GM12878 (cell line): Measurements from ENCODE around the gene NDE1.

Experiments used
- BCL11A ChIP-seq: IDR thresholded peaks from 2 replicates; pipeline ENCODE4 v1.6.1; 2011; ENCODE audit warnings: low read depth, low read length
- EZH2 ChIP-seq: IDR thresholded peaks from 2 replicates; pipeline ENCODE4 v1.6.1; 2012; ENCODE audit warnings: low read depth, mild to moderate bottlenecking, control low read depth, inconsistent platforms, low read length, borderline replicate concordance; ENCODE audit not compliant: control insufficient read depth
- MYC ChIP-seq: IDR thresholded peaks from 2 replicates; pipeline ENCODE4 v1.6.1; 2011; ENCODE audit warnings: mild to moderate bottlenecking, low read length, moderate library complexity, inconsistent platforms; ENCODE audit not compliant: insufficient read depth, insufficient replicate concordance, insufficient read length, severe bottlenecking
- NR2C1 ChIP-seq: fragments of 450-650 bp; IDR thresholded peaks from 2 replicates; pipeline ENCODE4 v1.6.1; 2017; ENCODE audit warnings: antibody characterized with exemption, mild to moderate bottlenecking, moderate library complexity
- POLR2A ChIP-seq: IDR thresholded peaks from 2 replicates; pipeline ENCODE4 v1.6.1; 2011; ENCODE audit warnings: low read depth, mild to moderate bottlenecking, low read length
- TCF12 ChIP-seq: IDR thresholded peaks from 2 replicates; pipeline ENCODE4 v1.6.1; 2011; ENCODE audit warnings: low read depth, mild to moderate bottlenecking, low read length
- ZNF274 ChIP-seq: IDR thresholded peaks from one replicate; pipeline ENCODE4 v1.8.0; 2011; ENCODE audit not compliant: insufficient read length, insufficient read depth
- TF ChIP-seq, protein P1 (sequence below): fragments of 450-650 bp; IDR thresholded peaks from 2 replicates; pipeline ENCODE4 v1.6.1; 2016; ENCODE audit warnings: mild to moderate bottlenecking
- TF ChIP-seq, protein P2 (sequence below), 3 experiments: IDR thresholded peaks in 2 of 3; conservative IDR thresholded peaks in 1 of 3; 2 replicates each; pipeline ENCODE4 v1.5.1; 2011; ENCODE audit warnings: low read depth in 3 of 3, low read length in 3 of 3, mild to moderate bottlenecking in 3 of 3, control low read depth in 2 of 3, moderate library complexity in 2 of 3, inconsistent platforms in 1 of 3, mixed read lengths in 1 of 3; ENCODE audit not compliant: control insufficient read depth in 2 of 3, insufficient read depth in 1 of 3; ENCODE audit errors: extremely low read depth in 1 of 3
- TF ChIP-seq, protein P3 (sequence below): IDR thresholded peaks from 2 replicates; pipeline ENCODE4 v1.6.1; 2012; ENCODE audit warnings: low read depth, low read length, improper control_type of control experiment
- TF ChIP-seq, protein P4 (sequence below): IDR thresholded peaks from 2 replicates; pipeline ENCODE4 v1.6.1; 2012; ENCODE audit warnings: mild to moderate bottlenecking, low read depth, low read length
- TF ChIP-seq, protein P5 (sequence below): IDR thresholded peaks from 2 replicates; pipeline ENCODE4 v1.6.1; 2011; ENCODE audit warnings: low read depth, mild to moderate bottlenecking, low read length, moderate library complexity, borderline replicate concordance; ENCODE audit errors: extremely low read depth

DNA sequence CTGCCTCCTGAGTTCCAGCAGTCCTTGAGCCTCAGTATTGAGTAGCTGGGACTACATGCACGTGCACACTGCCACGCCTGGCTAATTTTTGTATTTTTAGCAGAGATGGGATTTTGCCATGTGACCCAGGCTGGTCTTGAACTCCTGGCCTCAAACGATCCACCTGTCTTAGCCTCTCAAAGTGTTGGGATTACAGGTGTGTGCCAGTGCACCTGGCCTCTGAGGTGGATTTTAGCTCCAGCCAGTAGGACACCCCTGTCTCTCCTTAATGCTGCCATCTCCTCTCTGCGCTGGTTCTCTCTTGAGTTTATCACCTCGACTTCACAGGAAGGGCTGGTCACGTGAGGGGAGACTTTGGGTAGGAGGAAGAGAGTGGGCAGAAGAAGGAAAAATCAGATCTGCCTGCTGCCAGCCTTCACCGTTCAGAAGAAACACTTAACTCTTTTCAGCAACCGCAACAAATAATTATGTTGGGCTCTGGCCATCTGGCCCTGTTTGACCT, 55.1 kb downstream of the NDE1 start:
- no peak for TF ChIP-seq ZNF274
- no peak for TF ChIP-seq TCF12
- TF ChIP-seq MYC: no peak
- TF ChIP-seq, protein P1, sequence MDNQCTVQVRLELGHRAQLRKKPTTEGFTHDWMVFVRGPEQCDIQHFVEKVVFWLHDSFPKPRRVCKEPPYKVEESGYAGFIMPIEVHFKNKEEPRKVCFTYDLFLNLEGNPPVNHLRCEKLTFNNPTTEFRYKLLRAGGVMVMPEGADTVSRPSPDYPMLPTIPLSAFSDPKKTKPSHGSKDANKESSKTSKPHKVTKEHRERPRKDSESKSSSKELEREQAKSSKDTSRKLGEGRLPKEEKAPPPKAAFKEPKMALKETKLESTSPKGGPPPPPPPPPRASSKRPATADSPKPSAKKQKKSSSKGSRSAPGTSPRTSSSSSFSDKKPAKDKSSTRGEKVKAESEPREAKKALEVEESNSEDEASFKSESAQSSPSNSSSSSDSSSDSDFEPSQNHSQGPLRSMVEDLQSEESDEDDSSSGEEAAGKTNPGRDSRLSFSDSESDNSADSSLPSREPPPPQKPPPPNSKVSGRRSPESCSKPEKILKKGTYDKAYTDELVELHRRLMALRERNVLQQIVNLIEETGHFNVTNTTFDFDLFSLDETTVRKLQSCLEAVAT: no peak
- TF ChIP-seq, protein P2, sequence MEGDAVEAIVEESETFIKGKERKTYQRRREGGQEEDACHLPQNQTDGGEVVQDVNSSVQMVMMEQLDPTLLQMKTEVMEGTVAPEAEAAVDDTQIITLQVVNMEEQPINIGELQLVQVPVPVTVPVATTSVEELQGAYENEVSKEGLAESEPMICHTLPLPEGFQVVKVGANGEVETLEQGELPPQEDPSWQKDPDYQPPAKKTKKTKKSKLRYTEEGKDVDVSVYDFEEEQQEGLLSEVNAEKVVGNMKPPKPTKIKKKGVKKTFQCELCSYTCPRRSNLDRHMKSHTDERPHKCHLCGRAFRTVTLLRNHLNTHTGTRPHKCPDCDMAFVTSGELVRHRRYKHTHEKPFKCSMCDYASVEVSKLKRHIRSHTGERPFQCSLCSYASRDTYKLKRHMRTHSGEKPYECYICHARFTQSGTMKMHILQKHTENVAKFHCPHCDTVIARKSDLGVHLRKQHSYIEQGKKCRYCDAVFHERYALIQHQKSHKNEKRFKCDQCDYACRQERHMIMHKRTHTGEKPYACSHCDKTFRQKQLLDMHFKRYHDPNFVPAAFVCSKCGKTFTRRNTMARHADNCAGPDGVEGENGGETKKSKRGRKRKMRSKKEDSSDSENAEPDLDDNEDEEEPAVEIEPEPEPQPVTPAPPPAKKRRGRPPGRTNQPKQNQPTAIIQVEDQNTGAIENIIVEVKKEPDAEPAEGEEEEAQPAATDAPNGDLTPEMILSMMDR (IDR thresholded peaks at IDR 0.05 in 2 of 3, conservative IDR thresholded peaks at IDR 0.05 in 1 of 3; ENCODE audit: control insufficient read depth in 2 of 3, extremely low read depth in 1 of 3, insufficient read depth in 1 of 3, low read depth in 3 of 3, low read length in 3 of 3): no peak
- TF ChIP-seq BCL11A: no peak
- TF ChIP-seq EZH2: no peak
- TF ChIP-seq, protein P3, sequence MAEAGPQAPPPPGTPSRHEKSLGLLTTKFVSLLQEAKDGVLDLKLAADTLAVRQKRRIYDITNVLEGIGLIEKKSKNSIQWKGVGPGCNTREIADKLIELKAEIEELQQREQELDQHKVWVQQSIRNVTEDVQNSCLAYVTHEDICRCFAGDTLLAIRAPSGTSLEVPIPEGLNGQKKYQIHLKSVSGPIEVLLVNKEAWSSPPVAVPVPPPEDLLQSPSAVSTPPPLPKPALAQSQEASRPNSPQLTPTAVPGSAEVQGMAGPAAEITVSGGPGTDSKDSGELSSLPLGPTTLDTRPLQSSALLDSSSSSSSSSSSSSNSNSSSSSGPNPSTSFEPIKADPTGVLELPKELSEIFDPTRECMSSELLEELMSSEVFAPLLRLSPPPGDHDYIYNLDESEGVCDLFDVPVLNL: no peak
- TF ChIP-seq POLR2A: no peak; the same call in 1 of the 2 replicates
- TF ChIP-seq NR2C1: no peak
- TF ChIP-seq, protein P4, sequence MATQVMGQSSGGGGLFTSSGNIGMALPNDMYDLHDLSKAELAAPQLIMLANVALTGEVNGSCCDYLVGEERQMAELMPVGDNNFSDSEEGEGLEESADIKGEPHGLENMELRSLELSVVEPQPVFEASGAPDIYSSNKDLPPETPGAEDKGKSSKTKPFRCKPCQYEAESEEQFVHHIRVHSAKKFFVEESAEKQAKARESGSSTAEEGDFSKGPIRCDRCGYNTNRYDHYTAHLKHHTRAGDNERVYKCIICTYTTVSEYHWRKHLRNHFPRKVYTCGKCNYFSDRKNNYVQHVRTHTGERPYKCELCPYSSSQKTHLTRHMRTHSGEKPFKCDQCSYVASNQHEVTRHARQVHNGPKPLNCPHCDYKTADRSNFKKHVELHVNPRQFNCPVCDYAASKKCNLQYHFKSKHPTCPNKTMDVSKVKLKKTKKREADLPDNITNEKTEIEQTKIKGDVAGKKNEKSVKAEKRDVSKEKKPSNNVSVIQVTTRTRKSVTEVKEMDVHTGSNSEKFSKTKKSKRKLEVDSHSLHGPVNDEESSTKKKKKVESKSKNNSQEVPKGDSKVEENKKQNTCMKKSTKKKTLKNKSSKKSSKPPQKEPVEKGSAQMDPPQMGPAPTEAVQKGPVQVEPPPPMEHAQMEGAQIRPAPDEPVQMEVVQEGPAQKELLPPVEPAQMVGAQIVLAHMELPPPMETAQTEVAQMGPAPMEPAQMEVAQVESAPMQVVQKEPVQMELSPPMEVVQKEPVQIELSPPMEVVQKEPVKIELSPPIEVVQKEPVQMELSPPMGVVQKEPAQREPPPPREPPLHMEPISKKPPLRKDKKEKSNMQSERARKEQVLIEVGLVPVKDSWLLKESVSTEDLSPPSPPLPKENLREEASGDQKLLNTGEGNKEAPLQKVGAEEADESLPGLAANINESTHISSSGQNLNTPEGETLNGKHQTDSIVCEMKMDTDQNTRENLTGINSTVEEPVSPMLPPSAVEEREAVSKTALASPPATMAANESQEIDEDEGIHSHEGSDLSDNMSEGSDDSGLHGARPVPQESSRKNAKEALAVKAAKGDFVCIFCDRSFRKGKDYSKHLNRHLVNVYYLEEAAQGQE: no peak
- TF ChIP-seq, protein P5, sequence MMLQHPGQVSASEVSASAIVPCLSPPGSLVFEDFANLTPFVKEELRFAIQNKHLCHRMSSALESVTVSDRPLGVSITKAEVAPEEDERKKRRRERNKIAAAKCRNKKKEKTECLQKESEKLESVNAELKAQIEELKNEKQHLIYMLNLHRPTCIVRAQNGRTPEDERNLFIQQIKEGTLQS: no peak
